ENCODE results near the gene EXPH5.

The EXPH5 gene

GRCh38 chr11:108486828-108487227 lies 106.7 kb downstream of the EXPH5 start:
- Histone ChIP-seq H3K4me1 (no peaks in the 10 kb centered on the region), H4K20me1 (no peaks in the 10 kb centered on the region), H3K9ac (no peak overlapping the region), H3K27ac (no peak overlapping the region), H3K4me2 (no peak overlapping the region), H3K9me3 (no peaks in the 10 kb centered on the region), H3K4me3 (no peak overlapping the region), H3K27me3 (no peaks in the 10 kb centered on the region), H3K36me3 (peaks cover 36% of the 10 kb centered on the region)
- no peak for TF ChIP-seq Cebpa-rat (IDR thresholded peaks at IDR 0.05)

- Histone ChIP-seq H3K27me3 (no peaks in the 10 kb centered on the region), H4K20me1 (no peaks in the 10 kb centered on the region), H3K36me3 (peaks cover 37% of the 10 kb centered on the region), H3K4me3 (no peak overlapping the region), H3K4me2 (no peak overlapping the region), H3K4me1 (no peaks in the 10 kb centered on the region), H3K9ac (no peak overlapping the region), H3K27ac (no peak overlapping the region), H3K9me3 (no peaks in the 10 kb centered on the region)
- TF ChIP-seq Cebpa-rat (IDR thresholded peaks at IDR 0.05), result no peak
Measured at GRCh38 chr11:108486331-108486730, 107.2 kb downstream of the EXPH5 start.

GRCh38 chr11:108483163-108483562 lies 110.4 kb downstream of the EXPH5 start:
- H3K4me1 ChIP-seq, result no peaks in the 10 kb centered on the region
- TF ChIP-seq Cebpa-rat (IDR thresholded peaks at IDR 0.05), result no peak
- no peak overlapping the region for H3K9ac ChIP-seq
- no peaks in the 10 kb centered on the region for H3K27me3 ChIP-seq
- no peaks in the 10 kb centered on the region for H4K20me1 ChIP-seq
- no peak overlapping the region for H3K27ac ChIP-seq
- H3K9me3 ChIP-seq, result no peaks in the 10 kb centered on the region
- H3K4me3 ChIP-seq, result no peak overlapping the region
- H3K4me2 ChIP-seq, result no peak overlapping the region
- H3K36me3 ChIP-seq, result peaks cover 26% of the 10 kb centered on the region

- Histone ChIP-seq H3K27ac (no peak overlapping the region), H3K27me3 (no peaks in the 10 kb centered on the region), H3K9ac (no peak overlapping the region), H3K4me3 (no peak overlapping the region), H3K9me3 (no peaks in the 10 kb centered on the region), H3K36me3 (peaks cover 16% of the 10 kb centered on the region), H3K4me1 (no peaks in the 10 kb centered on the region), H4K20me1 (no peaks in the 10 kb centered on the region), H3K4me2 (no peak overlapping the region)
- TF ChIP-seq Cebpa-rat (IDR thresholded peaks at IDR 0.05), result no peak
Measured at GRCh38 chr11:108474664-108475463, 118.7 kb downstream of the EXPH5 start.

- Histone ChIP-seq H3K9me3 (no peaks in the 10 kb centered on the region), H3K27ac (no peak overlapping the region), H3K4me1 (peaks cover 3% of the 10 kb centered on the region; the same call in 1 of the 2 replicates), H3K36me3 (peaks cover 11% of the 10 kb centered on the region), H3K27me3 (no peaks in the 10 kb centered on the region), H4K20me1 (no peaks in the 10 kb centered on the region), H3K4me2 (no peak overlapping the region), H3K4me3 (no peak overlapping the region), H3K9ac (no peak overlapping the region)
- no peak for TF ChIP-seq Cebpa-rat (IDR thresholded peaks at IDR 0.05)
Measured at GRCh38 chr11:108472681-108473080, 120.9 kb downstream of the EXPH5 start.

- H3K27ac ChIP-seq, result no peak overlapping the region
- H3K9me3 ChIP-seq, result no peaks in the 10 kb centered on the region
- H4K20me1 ChIP-seq, result no peaks in the 10 kb centered on the region
- no peak overlapping the region for H3K9ac ChIP-seq
- H3K36me3 ChIP-seq, result no peaks in the 10 kb centered on the region
- H3K4me3 ChIP-seq, result no peak overlapping the region
- TF ChIP-seq Cebpa-rat (IDR thresholded peaks at IDR 0.05), result no peak
- no peak overlapping the region for H3K4me2 ChIP-seq
- no peaks in the 10 kb centered on the region for H3K27me3 ChIP-seq
- H3K4me1 ChIP-seq, result peaks cover 11% of the 10 kb centered on the region
Measured at GRCh38 chr11:108468478-108468864, 125.1 kb downstream of the EXPH5 start.

GRCh38 chr11:108467091-108467823 lies 126.3 kb downstream of the EXPH5 start, which contains the start of gene C11orf65:
Gene C11orf65, minus strand, starts transcription at chr11:108467529. Its CDS starts 5,970 bp downstream, at chr11:108461559.
- Histone ChIP-seq H3K4me1 (peaks cover 11% of the 10 kb centered on the region), H3K9me3 (no peaks in the 10 kb centered on the region), H3K36me3 (no peaks in the 10 kb centered on the region), H3K9ac (peak within 1 kb of the TSS; percentile 83), H3K27ac (peak within 1 kb of the TSS; percentile 90), H4K20me1 (no peaks in the 10 kb centered on the region), H3K4me3 (peak within 1 kb of the TSS; percentile 75), H3K4me2 (peak within 1 kb of the TSS; percentile 79), H3K27me3 (no peaks in the 10 kb centered on the region)
- no peak for TF ChIP-seq Cebpa-rat (IDR thresholded peaks at IDR 0.05)

GRCh38 chr11:108466405-108466804 lies 127.2 kb downstream of the EXPH5 start:
- Histone ChIP-seq H3K9ac (peak overlapping the region; percentile 83), H3K4me1 (peaks cover 11% of the 10 kb centered on the region), H3K27me3 (no peaks in the 10 kb centered on the region), H3K9me3 (no peaks in the 10 kb centered on the region), H4K20me1 (no peaks in the 10 kb centered on the region), H3K36me3 (no peaks in the 10 kb centered on the region), H3K27ac (peak overlapping the region; percentile 90), H3K4me2 (peak overlapping the region; percentile 79), H3K4me3 (peak overlapping the region; percentile 75)
- TF ChIP-seq Cebpa-rat (IDR thresholded peaks at IDR 0.05), result no peak
